DOHH2 (cell line): ENCODE data around the gene DYNLT1.

Experiments
- H3F3A ChIP-seq: fragments of 200-600 bp; sonication (generic), shearing (Covaris generic); 2 replicates; pipeline ENCODE4 v1.6.0; 2016; ENCODE audit warnings: antibody characterized with exemption, mild to moderate bottlenecking; ENCODE audit not compliant: control insufficient read depth, insufficient read depth
- H3K27ac ChIP-seq: fragments of 200-600 bp; sonication (generic); 2 replicates; pipeline ENCODE4 v1.5.1; 2014; ENCODE audit warnings: low read depth, mild to moderate bottlenecking, low read length, moderate library complexity
- H3K27me3 ChIP-seq: fragments of 200-600 bp; sonication (generic); 2 replicates; pipeline ENCODE4 v1.6.1; 2014; ENCODE audit warnings: mild to moderate bottlenecking, low read length, mixed read lengths; ENCODE audit not compliant: control insufficient read depth
- H3K36me3 ChIP-seq: fragments of 200-600 bp; sonication (generic); 2 replicates; pipeline ENCODE4 v1.6.1; 2014; ENCODE audit warnings: mild to moderate bottlenecking, low read length, moderate library complexity, mixed read lengths; ENCODE audit not compliant: control insufficient read depth
- H3K4me1 ChIP-seq: fragments of 200-600 bp; sonication (generic); 2 replicates; pipeline ENCODE4 v1.6.1; 2014; ENCODE audit warnings: mild to moderate bottlenecking, low read length, mixed read lengths; ENCODE audit not compliant: control insufficient read depth
- H3K4me2 ChIP-seq: fragments of 200-600 bp; sonication (generic); 2 replicates; pipeline ENCODE4 v1.6.0; 2014; ENCODE audit warnings: mild to moderate bottlenecking, low read length, moderate library complexity
- H3K4me3 ChIP-seq: fragments of 200-600 bp; sonication (generic); 2 replicates; pipeline ENCODE4 v1.5.1; 2014; ENCODE audit warnings: mild to moderate bottlenecking, low read length, mixed read lengths
- H3K79me2 ChIP-seq: fragments of 200-600 bp; sonication (generic); 2 replicates; pipeline ENCODE4 v1.6.1; 2014; ENCODE audit warnings: mild to moderate bottlenecking, low read length, mixed read lengths; ENCODE audit not compliant: control insufficient read depth
- H3K9me2 ChIP-seq: fragments of 200-600 bp; sonication (generic); replicated peaks from 2 replicates; pipeline ENCODE4 v1.6.1; 2014; ENCODE audit warnings: mild to moderate bottlenecking, low read length, mixed read lengths; ENCODE audit not compliant: control insufficient read depth
- H3K9me3 ChIP-seq: fragments of 200-600 bp; sonication (generic); 2 replicates; pipeline ENCODE4 v1.6.1; 2014; ENCODE audit warnings: antibody characterized with exemption, low read length, mixed read lengths; ENCODE audit not compliant: control insufficient read depth, insufficient read depth
- H4K20me1 ChIP-seq: fragments of 200-600 bp; sonication (generic); 2 replicates; pipeline ENCODE4 v1.6.0; 2014; ENCODE audit warnings: low read depth, mild to moderate bottlenecking, antibody characterized with exemption, low read length, moderate library complexity; ENCODE audit not compliant: control insufficient read depth, insufficient read depth
- CTCF ChIP-seq: fragments of 200-600 bp; sonication (generic); IDR thresholded peaks from one replicate; pipeline ENCODE4 v1.5.1; 2014; ENCODE audit warnings: antibody characterized with exemption, mild to moderate bottlenecking, low read depth, low read length; ENCODE audit not compliant: poor library complexity, severe bottlenecking
- EZH2phosphoT487 ChIP-seq: fragments of 200-600 bp; sonication (generic); IDR thresholded peaks from 2 replicates; pipeline ENCODE4 v1.6.1; 2017; ENCODE audit warnings: borderline replicate concordance, mild to moderate bottlenecking, antibody characterized with exemption, low read length, moderate library complexity, mixed read lengths

DYNLT1 gene

GRCh38 chr6:158609455-158610155, 34.9 kb downstream of the DYNLT1 start:
- Histone ChIP-seq H3K9me3 (no peaks in the 10 kb centered on the region), H3F3A (no peaks in the 10 kb centered on the region), H3K36me3 (peaks cover 47% of the 10 kb centered on the region)

GRCh38 chr6:158608221-158608620, 36.3 kb downstream of the DYNLT1 start:
- peaks cover 42% of the 10 kb centered on the region for H3K36me3 ChIP-seq
- H3K9me3 ChIP-seq, result no peaks in the 10 kb centered on the region
- no peaks in the 10 kb centered on the region for H3K4me1 ChIP-seq
- no peaks in the 10 kb centered on the region for H3K79me2 ChIP-seq
- H3K27ac ChIP-seq, result no peak overlapping the region
- no peaks in the 10 kb centered on the region for H3K27me3 ChIP-seq
- H4K20me1 ChIP-seq, result no peaks in the 10 kb centered on the region
- no peak overlapping the region for H3K4me3 ChIP-seq
- no peak overlapping the region for H3K4me2 ChIP-seq
- TF ChIP-seq EZH2phosphoT487, result no peak
- TF ChIP-seq CTCF, result no peak
- H3K9me2 ChIP-seq, result no peaks in the 10 kb centered on the region
- H3F3A ChIP-seq, result no peaks in the 10 kb centered on the region

More at GRCh38 chr6:158609455-158610155, 34.9 kb downstream of the DYNLT1 start:
- Histone ChIP-seq H3K9me2 (no peaks in the 10 kb centered on the region), H3K27ac (no peak overlapping the region), H4K20me1 (no peaks in the 10 kb centered on the region), H3K4me3 (no peak overlapping the region), H3K27me3 (no peaks in the 10 kb centered on the region), H3K79me2 (no peaks in the 10 kb centered on the region), H3K4me1 (no peaks in the 10 kb centered on the region), H3K4me2 (no peak overlapping the region)
- no peak for TF ChIP-seq EZH2phosphoT487
- TF ChIP-seq CTCF, result no peak

GRCh38 chr6:158607411-158608170, 37.0 kb downstream of the DYNLT1 start:
- H3K9me3 ChIP-seq, result no peaks in the 10 kb centered on the region
- no peaks in the 10 kb centered on the region for H3F3A ChIP-seq
- H3K4me2 ChIP-seq, result no peak overlapping the region
- no peaks in the 10 kb centered on the region for H3K9me2 ChIP-seq
- H4K20me1 ChIP-seq, result no peaks in the 10 kb centered on the region
- H3K4me1 ChIP-seq, result no peaks in the 10 kb centered on the region
- H3K79me2 ChIP-seq, result no peaks in the 10 kb centered on the region
- no peaks in the 10 kb centered on the region for H3K27me3 ChIP-seq
- TF ChIP-seq CTCF, result no peak
- no peak for TF ChIP-seq EZH2phosphoT487
- no peak overlapping the region for H3K27ac ChIP-seq
- H3K36me3 ChIP-seq, result peaks cover 40% of the 10 kb centered on the region
- H3K4me3 ChIP-seq, result no peak overlapping the region
